ENCODE measurements around the gene POU2F2. TPM values are rescaled to one million over a fixed set of nuclear protein-coding genes. Genes with fewer than 3 reads are reported as not detected.
A peak's percentile ranks its signal among the peaks of the same experiment; 100 is the strongest.

POU2F2 gene
- total RNA-seq, 1 donor from 2014 or later = 1.2 TPM

DNA sequence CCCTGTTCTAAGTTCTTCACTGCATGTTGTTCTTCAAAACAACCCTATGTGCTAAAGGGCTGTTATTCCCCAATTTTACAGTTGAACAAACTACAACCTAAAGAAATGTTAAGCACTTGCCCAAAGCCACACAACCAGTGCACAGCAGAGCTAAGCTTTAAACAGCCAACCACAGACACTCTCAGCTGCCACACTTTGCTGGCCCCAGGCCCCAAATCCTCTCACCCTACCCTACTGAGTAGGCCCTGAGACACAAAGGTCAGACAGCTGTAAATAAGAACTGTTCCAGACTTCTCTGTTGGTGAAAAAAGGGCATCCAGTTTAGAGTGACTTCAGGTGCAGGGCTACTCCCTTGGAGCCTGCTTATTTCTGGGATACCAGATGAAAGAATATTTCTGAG lies 92.2 kb downstream of the POU2F2 start:
- Histone ChIP-seq H3K4me3 (no peak overlapping the region), H3K9me3 (replicated peaks) (no peaks in the 10 kb centered on the region), H3K27ac (replicated peaks) (peak overlapping the region; percentile 93), H3K4me1 (peaks cover 39% of the 10 kb centered on the region), H3K36me3 (no peaks in the 10 kb centered on the region), H3K27me3 (ENCODE audit: low read depth) (no peaks in the 10 kb centered on the region)
- DNase-seq = no peak
- intact Hi-C loops (cut with micrococcal nuclease) = no loop called here
- TF ChIP-seq, protein P1, sequence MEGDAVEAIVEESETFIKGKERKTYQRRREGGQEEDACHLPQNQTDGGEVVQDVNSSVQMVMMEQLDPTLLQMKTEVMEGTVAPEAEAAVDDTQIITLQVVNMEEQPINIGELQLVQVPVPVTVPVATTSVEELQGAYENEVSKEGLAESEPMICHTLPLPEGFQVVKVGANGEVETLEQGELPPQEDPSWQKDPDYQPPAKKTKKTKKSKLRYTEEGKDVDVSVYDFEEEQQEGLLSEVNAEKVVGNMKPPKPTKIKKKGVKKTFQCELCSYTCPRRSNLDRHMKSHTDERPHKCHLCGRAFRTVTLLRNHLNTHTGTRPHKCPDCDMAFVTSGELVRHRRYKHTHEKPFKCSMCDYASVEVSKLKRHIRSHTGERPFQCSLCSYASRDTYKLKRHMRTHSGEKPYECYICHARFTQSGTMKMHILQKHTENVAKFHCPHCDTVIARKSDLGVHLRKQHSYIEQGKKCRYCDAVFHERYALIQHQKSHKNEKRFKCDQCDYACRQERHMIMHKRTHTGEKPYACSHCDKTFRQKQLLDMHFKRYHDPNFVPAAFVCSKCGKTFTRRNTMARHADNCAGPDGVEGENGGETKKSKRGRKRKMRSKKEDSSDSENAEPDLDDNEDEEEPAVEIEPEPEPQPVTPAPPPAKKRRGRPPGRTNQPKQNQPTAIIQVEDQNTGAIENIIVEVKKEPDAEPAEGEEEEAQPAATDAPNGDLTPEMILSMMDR (IDR thresholded peaks at IDR 0.05; ENCODE audit: borderline replicate concordance) = no peak

DNA sequence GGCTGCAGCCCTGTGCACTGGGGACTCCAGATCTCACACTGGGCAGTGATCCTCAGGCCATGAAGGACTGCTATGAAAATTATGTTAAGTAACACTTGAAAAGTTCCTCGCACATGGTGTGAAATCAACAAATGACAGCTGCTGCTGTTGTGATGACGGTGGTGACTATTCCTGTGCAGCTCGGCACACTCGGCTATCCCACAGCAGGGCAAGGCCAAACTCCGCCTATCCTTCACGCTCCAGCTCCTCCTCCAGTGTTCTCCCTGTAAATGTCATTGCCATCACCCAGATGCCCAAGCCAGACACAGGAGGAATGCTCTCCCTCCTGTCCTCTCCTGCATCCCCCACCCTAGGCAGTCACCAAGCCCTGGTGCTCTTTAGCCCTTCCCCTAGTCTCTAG lies 93.6 kb downstream of the POU2F2 start:
- H3K27me3 ChIP-seq (ENCODE audit: low read depth) = no peaks in the 10 kb centered on the region
- H3K4me1 ChIP-seq = peaks cover 42% of the 10 kb centered on the region
- intact Hi-C loops (cut with micrococcal nuclease) = no loop called here
- DNase-seq = peak; percentile 73
- peak overlapping the region; percentile 93 for H3K27ac ChIP-seq (replicated peaks)
- TF ChIP-seq, protein P1 (IDR thresholded peaks at IDR 0.05; ENCODE audit: borderline replicate concordance) = no peak
- H3K36me3 ChIP-seq = no peaks in the 10 kb centered on the region
- no peak overlapping the region for H3K4me3 ChIP-seq
- no peaks in the 10 kb centered on the region for H3K9me3 ChIP-seq (replicated peaks)

DNA sequence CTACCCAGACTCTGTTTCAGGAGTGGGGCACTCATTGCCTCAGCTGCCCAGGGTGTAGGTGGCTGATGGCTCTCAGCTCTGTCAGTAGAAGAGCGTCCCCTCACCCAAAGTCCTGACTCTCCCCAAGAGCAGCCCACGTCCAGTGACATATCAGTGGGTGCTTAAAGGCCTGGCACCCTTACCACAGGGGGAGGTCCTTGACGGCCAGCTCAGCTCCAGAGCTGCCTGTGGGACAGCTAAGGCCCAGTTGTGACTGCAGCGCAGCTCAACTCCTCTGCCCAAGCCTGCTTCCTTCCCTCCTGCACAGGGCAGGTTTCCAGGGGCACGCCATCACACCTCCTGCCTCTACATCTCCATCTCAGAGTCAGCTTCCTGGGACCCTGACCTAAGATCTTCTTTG lies 94.6 kb downstream of the POU2F2 start:
- H3K9me3 ChIP-seq (replicated peaks) = no peaks in the 10 kb centered on the region
- no peak overlapping the region for H3K4me3 ChIP-seq
- peak overlapping the region; percentile 93 for H3K27ac ChIP-seq (replicated peaks)
- intact Hi-C loops (cut with micrococcal nuclease) = no loop called here
- no peaks in the 10 kb centered on the region for H3K36me3 ChIP-seq
- no peak for DNase-seq
- peaks cover 40% of the 10 kb centered on the region for H3K4me1 ChIP-seq
- TF ChIP-seq, protein P1 (IDR thresholded peaks at IDR 0.05; ENCODE audit: borderline replicate concordance) = no peak
- H3K27me3 ChIP-seq (ENCODE audit: low read depth) = no peaks in the 10 kb centered on the region

Small RNAs within 50 kb of the gene (microRNA-seq; reads per million reads assigned to microRNA genes)
- gene MIR4323 = not detected

Other genes with a start within 250 kb of the POU2F2 start
- gene ARHGEF1, start 249.3 kb downstream of the POU2F2 start, total RNA-seq = 28.3 TPM
- not detected for gene ERFL, start 204.0 kb downstream of the POU2F2 start, total RNA-seq
- 56.7 TPM for gene RABAC1, start 173.1 kb downstream of the POU2F2 start, total RNA-seq
- gene ATP1A3, start 138.2 kb downstream of the POU2F2 start, total RNA-seq = 375 TPM
- 2.1 TPM for gene GRIK5, start 62.2 kb downstream of the POU2F2 start, total RNA-seq
- gene ZNF574, start 56.3 kb downstream of the POU2F2 start, total RNA-seq = 7.1 TPM
- gene DEDD2, start 85.2 kb upstream of the POU2F2 start, total RNA-seq = 15.8 TPM
- 5.9 TPM for gene ZNF526, start 87.9 kb upstream of the POU2F2 start, total RNA-seq
- 37.6 TPM for gene GSK3A, start 110.2 kb upstream of the POU2F2 start, total RNA-seq
- gene ERF, start 122.7 kb upstream of the POU2F2 start, total RNA-seq = 33.5 TPM
- gene CIC, start 136.8 kb upstream of the POU2F2 start, total RNA-seq = 33.3 TPM
- gene PRR19, start 169.7 kb upstream of the POU2F2 start, total RNA-seq = not detected
- 2.1 TPM for gene PAFAH1B3, start 170.2 kb upstream of the POU2F2 start, total RNA-seq
- gene TMEM145, start 180.9 kb upstream of the POU2F2 start, total RNA-seq = 0.36 TPM
- 34.3 TPM for gene MEGF8, start 193.2 kb upstream of the POU2F2 start, total RNA-seq

All from left ventricle myocardium inferior (tissue), 1 donor.